Upper lobe of left lung (tissue), 6 donors: ENCODE data around the gene DOC2B. TPM values are rescaled to one million over a fixed set of nuclear protein-coding genes. Genes with fewer than 3 reads are reported as not detected.
A peak's percentile ranks its signal among the peaks of the same experiment; 100 is the strongest.
"Not testable (repeated sequence)": the region's sequence is repeated elsewhere in the genome, so short reads cannot be mapped to it uniquely, and the experiment has no call there.

Experiments
- ATAC-seq, 2 donors: fragments of 200-7000 bp; cut with Tn5 transposase; one replicate each; pipeline ENCODE4 v1.9.1; 2022; ENCODE audit warnings: mild to moderate bottlenecking in 2 of 2, moderate library complexity in 2 of 2; ENCODE audit not compliant: low FRiP score in 2 of 2
- DNase-seq, 2 donors: peaks; one replicate each; pipeline ENCODE4 v3.0.0-alpha.2; 2019 to 2020
- H3K27ac ChIP-seq, 4 donors: fragments of 200-600 bp; sonication (generic); one replicate each; pipeline ENCODE4 v1.5.1; 2016 to 2019
- H3K27me3 ChIP-seq, 4 donors: fragments of 200-600 bp; sonication (generic); one replicate each; pipeline ENCODE4 v1.5.1; 2017 to 2019
- H3K36me3 ChIP-seq, 4 donors: fragments of 200-600 bp; sonication (generic); one replicate each; pipeline ENCODE4 v1.5.1; 2016 to 2019
- H3K4me1 ChIP-seq, 4 donors: fragments of 200-600 bp; sonication (generic); one replicate each; pipeline ENCODE4 v1.5.1; 2018 to 2019
- H3K4me3 ChIP-seq, 4 donors: fragments of 200-600 bp; sonication (generic); one replicate each; pipeline ENCODE4 v1.5.1; 2017 to 2019; ENCODE audit warnings: mild to moderate bottlenecking in 2 of 4, moderate library complexity in 1 of 4
- H3K9me3 ChIP-seq, 4 donors: fragments of 200-600 bp; sonication (generic); one replicate each; pipeline ENCODE4 v1.5.1; 2018 to 2019
- EP300 ChIP-seq, 4 donors: sonication (generic); formaldehyde crosslinking; IDR thresholded peaks; one replicate each; pipeline ENCODE4 v1.5.1; 2017; ENCODE audit warnings: antibody characterized with exemption in 4 of 4, control low read depth in 2 of 4
- POLR2A ChIP-seq, 4 donors: fragments of 450-650 bp; IDR thresholded peaks; one replicate each; pipeline ENCODE4 v1.5.1; 2016 to 2017; ENCODE audit warnings: antibody characterized with exemption in 4 of 4, mild to moderate bottlenecking in 2 of 4
- POLR2AphosphoS5 ChIP-seq, 2 donors: sonication (generic); formaldehyde crosslinking; IDR thresholded peaks; one replicate each; pipeline ENCODE4 v1.5.1; 2017; ENCODE audit warnings: antibody characterized with exemption in 2 of 2
- WGBS, 2 donors: methylation state at CpG; one replicate each; pipeline ENCODE4 v1.1.5; 2017 to 2018; 5-methylcytosine and 5-hydroxymethylcytosine counted together
- total RNA-seq, 6 donors: library from RNA; depleted of rRNA in 4 of 6; stranded (reverse); fragments of >200 nt in 4 of 6; gene quantifications; one replicate each; pipeline versions ENCODE4 v1.1.0 to v1.2.1, GENCODE V29; 2016 to 2021
- TF ChIP-seq, protein P1 (sequence below), 6 experiments: fragments of 450-650 bp in 4 of 6; fragments of 200-600 bp in 2 of 6; sonication (generic) in 2 of 6; IDR thresholded peaks; one replicate each; pipeline ENCODE4 v1.5.1; 2016 to 2019; ENCODE audit warnings: antibody characterized with exemption in 6 of 6
- donor health status: DM: no; HTN: no; CAD: no; lungs with moderate emphysema.
- donor health status: DM: no; HTN: yes; CAD: no; lungs with severe emphysema.

The DOC2B gene
- total RNA-seq, 6 donors from 2014 or later, result 1.0 to 10.2 (median 4.4) TPM

DNA sequence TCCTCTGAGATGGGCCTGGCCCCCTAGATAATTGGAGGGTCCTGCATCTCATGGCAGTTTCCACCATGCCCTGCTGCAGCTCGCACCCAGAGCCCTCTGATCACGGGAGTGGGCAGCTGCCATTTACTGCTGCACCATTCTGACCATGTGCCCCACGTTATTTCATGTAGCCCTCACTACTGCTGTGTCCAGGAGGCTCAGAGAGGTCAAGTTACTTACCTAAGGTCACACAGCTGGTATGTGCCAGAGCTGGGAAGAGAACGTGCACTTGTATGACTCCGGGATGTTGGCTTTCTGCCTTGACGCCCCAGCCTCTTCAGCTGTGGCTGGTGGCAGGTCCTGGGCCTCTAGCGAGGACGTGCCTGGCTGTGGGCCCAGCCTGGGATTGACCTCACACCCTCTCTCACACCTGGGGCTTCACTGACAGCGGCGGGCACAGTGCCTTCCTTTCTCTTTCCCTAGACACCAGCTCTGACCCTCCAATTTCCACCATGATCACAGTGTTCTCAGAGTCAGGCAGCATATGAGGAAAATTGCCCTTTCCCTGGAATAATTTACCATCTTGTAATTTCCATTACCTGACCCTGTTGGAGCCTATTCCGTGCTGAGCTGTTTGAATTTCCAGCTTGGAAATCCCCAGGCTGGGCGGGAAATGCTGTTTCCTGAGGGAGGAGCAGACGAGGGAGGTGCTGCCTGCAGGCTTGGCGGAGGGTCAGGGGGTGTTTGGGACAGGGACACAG lies 18.5 kb upstream of the DOC2B start:
- Histone ChIP-seq H3K27ac (peak overlapping the region in 3 of 4 donors; percentile 2 to 37 (median 35)), H3K9me3 (no peaks in the 10 kb centered on the region), H3K4me1 (peaks cover 14 to 17% (median 16%) of the 10 kb centered on the region in 4 donors), H3K36me3 (no peaks in the 10 kb centered on the region), H3K27me3 (no peaks in the 10 kb centered on the region), H3K4me3 (no peak overlapping the region)
- TF ChIP-seq EP300 (IDR thresholded peaks at IDR 0.05) (no peak), POLR2A (IDR thresholded peaks at IDR 0.05) (no peak), POLR2AphosphoS5 (IDR thresholded peaks at IDR 0.05) (peak in 1 of 2 donors; percentile 27)
- TF ChIP-seq, protein P1, sequence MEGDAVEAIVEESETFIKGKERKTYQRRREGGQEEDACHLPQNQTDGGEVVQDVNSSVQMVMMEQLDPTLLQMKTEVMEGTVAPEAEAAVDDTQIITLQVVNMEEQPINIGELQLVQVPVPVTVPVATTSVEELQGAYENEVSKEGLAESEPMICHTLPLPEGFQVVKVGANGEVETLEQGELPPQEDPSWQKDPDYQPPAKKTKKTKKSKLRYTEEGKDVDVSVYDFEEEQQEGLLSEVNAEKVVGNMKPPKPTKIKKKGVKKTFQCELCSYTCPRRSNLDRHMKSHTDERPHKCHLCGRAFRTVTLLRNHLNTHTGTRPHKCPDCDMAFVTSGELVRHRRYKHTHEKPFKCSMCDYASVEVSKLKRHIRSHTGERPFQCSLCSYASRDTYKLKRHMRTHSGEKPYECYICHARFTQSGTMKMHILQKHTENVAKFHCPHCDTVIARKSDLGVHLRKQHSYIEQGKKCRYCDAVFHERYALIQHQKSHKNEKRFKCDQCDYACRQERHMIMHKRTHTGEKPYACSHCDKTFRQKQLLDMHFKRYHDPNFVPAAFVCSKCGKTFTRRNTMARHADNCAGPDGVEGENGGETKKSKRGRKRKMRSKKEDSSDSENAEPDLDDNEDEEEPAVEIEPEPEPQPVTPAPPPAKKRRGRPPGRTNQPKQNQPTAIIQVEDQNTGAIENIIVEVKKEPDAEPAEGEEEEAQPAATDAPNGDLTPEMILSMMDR (IDR thresholded peaks at IDR 0.05), result no peak
- 38 to 41% methylated on average over 12 to 14 of the region's 14 CpGs for WGBS, 2 donors
- DNase-seq (peak; percentile 54 to 72), ATAC-seq (peak in 1 of 2 donors; percentile 52)

DNA sequence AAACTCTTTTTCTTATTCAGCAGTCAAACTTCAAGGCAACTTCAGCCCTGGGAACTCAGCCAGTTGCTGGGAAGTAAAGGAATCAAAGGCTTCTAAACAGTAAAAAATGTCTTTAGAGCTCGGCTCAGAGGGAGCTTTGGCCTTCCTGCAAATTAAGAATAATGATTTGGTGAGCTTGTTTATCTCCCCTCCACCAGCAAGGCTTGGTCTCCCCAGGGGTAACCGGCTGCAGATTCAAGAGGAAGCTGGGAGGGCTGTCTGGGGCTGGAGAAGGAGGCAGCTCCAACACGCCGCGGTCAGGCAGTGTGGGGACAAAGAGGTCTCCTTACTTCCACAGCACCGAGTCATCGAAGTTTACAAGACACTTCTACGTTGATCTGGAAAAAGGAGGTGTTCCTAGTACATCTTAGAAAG lies 17.7 kb upstream of the DOC2B start:
- Histone ChIP-seq H3K27ac (no peak overlapping the region), H3K4me1 (peaks cover 14 to 17% (median 16%) of the 10 kb centered on the region in 4 donors), H3K9me3 (no peaks in the 10 kb centered on the region), H3K4me3 (no peak overlapping the region), H3K36me3 (no peaks in the 10 kb centered on the region), H3K27me3 (peaks cover 0 to 2% (median 0%) of the 10 kb centered on the region in 4 donors)
- DNase-seq (no peak), ATAC-seq (no peak)
- WGBS, 2 donors, result 2 to 5% methylated on average over 8 of the region's 8 CpGs
- TF ChIP-seq, protein P1 (IDR thresholded peaks at IDR 0.05), result no peak
- TF ChIP-seq EP300 (IDR thresholded peaks at IDR 0.05) (no peak), POLR2A (IDR thresholded peaks at IDR 0.05) (no peak), POLR2AphosphoS5 (IDR thresholded peaks at IDR 0.05) (no peak)

DNA sequence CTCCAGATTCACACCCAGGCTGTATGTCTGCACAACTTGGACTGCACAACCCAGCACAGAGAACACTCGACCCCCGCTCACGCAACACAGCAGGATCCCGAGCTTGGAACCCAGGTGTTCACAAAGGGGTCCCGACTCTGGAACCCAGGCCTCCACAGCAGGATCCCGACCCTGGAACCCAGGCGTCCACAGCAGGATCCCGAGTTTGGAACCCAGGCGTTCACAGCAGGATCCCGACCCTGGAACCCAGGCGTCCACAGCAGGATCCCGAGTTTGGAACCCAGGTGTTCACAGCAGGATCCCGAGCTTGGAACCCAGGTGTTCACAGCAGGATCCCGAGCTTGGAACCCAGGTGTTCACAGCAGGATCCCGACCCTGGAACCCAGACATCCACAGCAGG lies 16.8 kb upstream of the DOC2B start:
- H3K4me1 ChIP-seq, result peaks cover 14 to 17% (median 16%) of the 10 kb centered on the region in 4 donors
- DNase-seq, H3K4me3 ChIP-seq, H3K36me3 ChIP-seq, H3K27me3 ChIP-seq, H3K9me3 ChIP-seq, ATAC-seq, H3K27ac ChIP-seq: not testable (repeated sequence)
- 91% methylated on average over 10 to 15 of the region's 15 CpGs for WGBS, 2 donors

DNA sequence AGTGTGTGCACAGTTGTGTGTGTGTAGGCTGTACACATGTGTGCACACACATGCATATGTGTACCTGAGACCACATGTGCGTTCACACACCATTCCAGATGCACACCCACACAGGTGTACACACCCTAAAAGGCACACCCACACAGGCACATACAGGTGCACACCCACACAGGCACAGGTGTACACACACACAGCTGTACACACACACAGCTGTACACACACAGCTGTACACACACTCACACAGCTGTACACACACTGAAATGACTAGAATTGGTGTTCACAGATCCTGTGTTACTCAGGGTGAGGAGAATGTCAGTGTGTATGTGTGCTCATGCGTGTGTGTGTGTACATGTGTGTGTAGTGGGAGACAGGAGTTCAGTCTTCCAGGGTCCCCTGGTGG lies 15.9 kb upstream of the DOC2B start:
- Histone ChIP-seq H3K4me3 (no peak overlapping the region), H3K27ac (no peak overlapping the region), H3K27me3 (peaks cover 0 to 2% (median 0%) of the 10 kb centered on the region in 4 donors), H3K36me3 (no peaks in the 10 kb centered on the region), H3K4me1 (peaks cover 14 to 17% (median 16%) of the 10 kb centered on the region in 4 donors), H3K9me3 (no peaks in the 10 kb centered on the region)
- DNase-seq (no peak), ATAC-seq (no peak)
- TF ChIP-seq POLR2AphosphoS5 (IDR thresholded peaks at IDR 0.05) (no peak), EP300 (IDR thresholded peaks at IDR 0.05) (no peak)
- WGBS, 2 donors, result 88 to 100% methylated on average over 1 to 2 of the region's 2 CpGs

DNA sequence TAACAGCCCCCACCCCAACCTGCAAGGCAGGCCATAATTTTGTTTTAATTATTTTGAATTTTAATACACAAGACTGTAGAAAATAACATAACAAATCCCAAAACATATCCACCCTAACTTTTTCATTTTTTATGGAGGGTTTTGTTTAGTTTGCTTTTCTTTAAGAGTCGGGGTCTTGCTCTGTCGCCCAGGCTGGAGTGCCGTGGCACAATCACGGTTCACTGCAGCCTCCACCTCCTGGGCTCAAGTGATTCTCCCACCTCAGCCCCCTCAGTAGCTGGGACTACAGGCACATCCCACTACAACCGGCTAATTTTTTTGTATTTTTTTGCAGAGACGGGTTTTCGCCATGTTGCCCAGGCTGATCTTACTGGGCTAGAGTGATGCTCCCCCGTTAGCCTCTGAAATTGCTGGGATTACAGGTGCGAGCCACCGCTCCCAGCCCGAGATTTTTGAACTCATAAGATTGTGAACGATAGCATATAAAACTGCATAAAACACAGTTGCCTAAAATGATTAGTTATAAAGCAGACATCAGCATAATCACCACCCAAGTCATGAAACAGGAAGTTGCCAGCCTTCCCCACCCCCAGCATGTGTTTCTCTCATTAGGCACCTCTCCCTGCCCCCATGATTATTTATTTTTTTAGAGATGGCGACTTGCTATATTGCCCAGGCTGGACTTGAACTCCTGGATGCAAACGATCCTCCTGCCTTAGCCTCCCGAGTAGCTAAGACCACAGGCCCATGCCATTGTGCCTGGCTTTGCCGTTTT lies 13.6 kb upstream of the DOC2B start:
- no peak for TF ChIP-seq POLR2A (IDR thresholded peaks at IDR 0.05)
- no peak for TF ChIP-seq EP300 (IDR thresholded peaks at IDR 0.05)
- TF ChIP-seq, protein P1 (IDR thresholded peaks at IDR 0.05), result no peak
- no peak for TF ChIP-seq POLR2AphosphoS5 (IDR thresholded peaks at IDR 0.05)
- WGBS, 2 donors, result 84 to 85% methylated on average over 16 of the region's 16 CpGs
- Histone ChIP-seq H3K4me3 (no peak overlapping the region), H3K4me1 (peaks cover 6 to 12% (median 9%) of the 10 kb centered on the region in 4 donors), H3K27ac (no peak overlapping the region), H3K9me3 (no peaks in the 10 kb centered on the region), H3K27me3 (peaks cover 0 to 2% (median 0%) of the 10 kb centered on the region in 4 donors), H3K36me3 (no peaks in the 10 kb centered on the region)
- ATAC-seq, result no peak
- DNase-seq, result no peak
